ENCODE measurements around the gene MRPL33. TPM values are rescaled to one million over a fixed set of nuclear protein-coding genes. Genes with fewer than 3 reads are reported as not detected.

MRPL33 gene
- total RNA-seq, 1 experiment from 2014 or later: 86.3 TPM

DNA sequence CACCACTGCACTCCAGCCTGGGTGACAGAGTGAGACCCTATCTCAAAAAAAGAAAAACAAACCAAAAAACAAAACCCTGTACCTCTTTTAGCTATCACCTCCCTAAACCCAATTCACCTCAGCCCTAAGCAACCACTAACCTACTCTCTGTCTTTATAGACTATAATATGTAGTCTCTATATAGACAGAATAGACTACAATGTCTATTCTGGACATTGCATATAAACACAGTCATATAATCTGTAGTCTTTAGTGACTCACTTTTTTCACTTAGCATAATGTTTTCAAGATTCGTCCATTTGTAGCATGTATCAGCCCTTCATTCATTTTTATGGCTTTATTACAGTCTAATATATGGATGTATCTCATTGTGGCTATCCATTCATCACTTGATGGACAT lies 37.2 kb upstream of the MRPL33 start:
- Histone ChIP-seq H3K27me3 (ENCODE audit: insufficient read depth, low read depth) (no peaks in the 10 kb centered on the region), H3K27ac (0 out of 2 replicates have a peak overlapping the region, but pooled peaks have one; percentile 75), H2AFZ (no peak overlapping the region), H3K4me2 (peak overlapping the region; percentile 99), H3K4me1 (replicated peaks; ENCODE audit: insufficient read depth) (peaks cover 62% of the 10 kb centered on the region), H4K20me1 (ENCODE audit: insufficient read depth) (no peaks in the 10 kb centered on the region), H3K9me2 (ENCODE audit: insufficient read depth) (no peaks in the 10 kb centered on the region), H3K4me3 (peak overlapping the region; percentile 72; the same call in 1 of the 2 replicates), H3K36me3 (ENCODE audit: low read depth) (no peaks in the 10 kb centered on the region), H3K9me3 (ENCODE audit: insufficient read depth, low read depth) (no peaks in the 10 kb centered on the region), H3F3A (ENCODE audit: insufficient read depth, low read depth) (peaks cover 47% of the 10 kb centered on the region), H3K79me2 (ENCODE audit: low read depth) (0 out of 2 replicates have a peak, but pooled peaks cover 3% of the 10 kb centered on the region)
- TF ChIP-seq EZH2 (IDR thresholded peaks at IDR 0.05; ENCODE audit: low read depth): no peak
- TF ChIP-seq, protein P1, sequence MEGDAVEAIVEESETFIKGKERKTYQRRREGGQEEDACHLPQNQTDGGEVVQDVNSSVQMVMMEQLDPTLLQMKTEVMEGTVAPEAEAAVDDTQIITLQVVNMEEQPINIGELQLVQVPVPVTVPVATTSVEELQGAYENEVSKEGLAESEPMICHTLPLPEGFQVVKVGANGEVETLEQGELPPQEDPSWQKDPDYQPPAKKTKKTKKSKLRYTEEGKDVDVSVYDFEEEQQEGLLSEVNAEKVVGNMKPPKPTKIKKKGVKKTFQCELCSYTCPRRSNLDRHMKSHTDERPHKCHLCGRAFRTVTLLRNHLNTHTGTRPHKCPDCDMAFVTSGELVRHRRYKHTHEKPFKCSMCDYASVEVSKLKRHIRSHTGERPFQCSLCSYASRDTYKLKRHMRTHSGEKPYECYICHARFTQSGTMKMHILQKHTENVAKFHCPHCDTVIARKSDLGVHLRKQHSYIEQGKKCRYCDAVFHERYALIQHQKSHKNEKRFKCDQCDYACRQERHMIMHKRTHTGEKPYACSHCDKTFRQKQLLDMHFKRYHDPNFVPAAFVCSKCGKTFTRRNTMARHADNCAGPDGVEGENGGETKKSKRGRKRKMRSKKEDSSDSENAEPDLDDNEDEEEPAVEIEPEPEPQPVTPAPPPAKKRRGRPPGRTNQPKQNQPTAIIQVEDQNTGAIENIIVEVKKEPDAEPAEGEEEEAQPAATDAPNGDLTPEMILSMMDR (conservative IDR thresholded peaks at IDR 0.05): no peak
- no peak for DNase-seq
- BruUV-seq (replicated peaks): no TSS peak
- ChIA-PET CTCF (no interaction called here), POLR2A (ENCODE audit: unreplicated experiment) (no interaction called here)
- intact Hi-C loops (cut with micrococcal nuclease; ENCODE audit: unreplicated experiment): no loop called here

GRCh38 chr2:27735263-27735904 lies 36.1 kb upstream of the MRPL33 start:
- no peaks in the 10 kb centered on the region for H3K27me3 ChIP-seq (ENCODE audit: insufficient read depth, low read depth)
- peak overlapping the region; percentile 99 for H3K4me2 ChIP-seq
- ChIA-PET CTCF (interaction anchor here (1.0 kb wide), 1 partner anchor 24 kb away, joined by 3 read pairs; no protein-coding TSS in a partner anchor), POLR2A (ENCODE audit: unreplicated experiment) (interaction anchor here (0.5 to 0.7 kb wide), 3 partner anchors 26 to 687 kb away, joined by 3 to 25 read pairs (median 3); no protein-coding TSS in a partner anchor)
- TF ChIP-seq, protein P1 (conservative IDR thresholded peaks at IDR 0.05): no peak; the same call in 1 of the 2 replicates
- no peak for TF ChIP-seq EZH2 (IDR thresholded peaks at IDR 0.05; ENCODE audit: low read depth)
- intact Hi-C loops (cut with micrococcal nuclease; ENCODE audit: unreplicated experiment): no loop called here
- peaks cover 53% of the 10 kb centered on the region for H3F3A ChIP-seq (ENCODE audit: insufficient read depth, low read depth)
- H3K9me2 ChIP-seq (ENCODE audit: insufficient read depth): no peaks in the 10 kb centered on the region
- H3K9me3 ChIP-seq (ENCODE audit: insufficient read depth, low read depth): no peaks in the 10 kb centered on the region
- H3K4me3 ChIP-seq: peak overlapping the region; percentile 72
- H3K4me1 ChIP-seq (replicated peaks; ENCODE audit: insufficient read depth): peaks cover 56% of the 10 kb centered on the region
- peak overlapping the region; percentile 90 for H2AFZ ChIP-seq
- H3K79me2 ChIP-seq (ENCODE audit: low read depth): 0 out of 2 replicates have a peak, but pooled peaks cover 3% of the 10 kb centered on the region
- H4K20me1 ChIP-seq (ENCODE audit: insufficient read depth): no peaks in the 10 kb centered on the region
- peak; percentile 56 to 81 for DNase-seq
- H3K36me3 ChIP-seq (ENCODE audit: low read depth): no peaks in the 10 kb centered on the region
- BruUV-seq (replicated peaks): TSS peak; percentile 99
- peak overlapping the region; percentile 75 for H3K27ac ChIP-seq

GRCh38 chr2:27736031-27736889 lies 35.3 kb upstream of the MRPL33 start:
- Histone ChIP-seq H3K79me2 (ENCODE audit: low read depth) (0 out of 2 replicates have a peak, but pooled peaks cover 3% of the 10 kb centered on the region), H2AFZ (peak overlapping the region; percentile 90), H3K4me3 (peak overlapping the region; percentile 72; the same call in 1 of the 2 replicates), H3K27ac (peak overlapping the region; percentile 75), H3F3A (ENCODE audit: insufficient read depth, low read depth) (peaks cover 53% of the 10 kb centered on the region), H3K9me3 (ENCODE audit: insufficient read depth, low read depth) (no peaks in the 10 kb centered on the region), H3K9me2 (ENCODE audit: insufficient read depth) (no peaks in the 10 kb centered on the region), H3K4me2 (peak overlapping the region; percentile 99), H3K4me1 (replicated peaks; ENCODE audit: insufficient read depth) (peaks cover 56% of the 10 kb centered on the region), H3K36me3 (ENCODE audit: low read depth) (no peaks in the 10 kb centered on the region), H4K20me1 (ENCODE audit: insufficient read depth) (no peaks in the 10 kb centered on the region), H3K27me3 (ENCODE audit: insufficient read depth, low read depth) (no peaks in the 10 kb centered on the region)
- intact Hi-C loops (cut with micrococcal nuclease; ENCODE audit: unreplicated experiment): no loop called here
- no peak for TF ChIP-seq EZH2 (IDR thresholded peaks at IDR 0.05; ENCODE audit: low read depth)
- TF ChIP-seq, protein P1 (conservative IDR thresholded peaks at IDR 0.05): no peak
- CTCF ChIA-PET: interaction anchor here (1.0 kb wide), 1 partner anchor 24 kb away, joined by 3 read pairs; no protein-coding TSS in a partner anchor
- POLR2A ChIA-PET (ENCODE audit: unreplicated experiment): interaction anchor here (0.5 to 0.6 kb wide), 2 partner anchors 17 to 687 kb away, joined by 3 to 25 read pairs; no protein-coding TSS in a partner anchor
- BruUV-seq (replicated peaks): TSS peak; percentile 92
- no peak for DNase-seq
